Right cardiac atrium (tissue), 5 donors: ENCODE results near the gene MAU2. TPM values are rescaled to one million over a fixed set of nuclear protein-coding genes. Genes with fewer than 3 reads are reported as not detected.

Source experiments
- ATAC-seq, 2 donors: fragments of 200-7000 bp; cut with Tn5 transposase; one replicate each; pipeline versions ENCODE4 v1.8.0 to v1.9.1; 2020; ENCODE audit warnings: moderate library complexity in 2 of 2, mild to moderate bottlenecking in 1 of 2
- DNase-seq, 3 donors: peaks; one replicate each; pipeline ENCODE4 v3.0.0-alpha.2; 2020
- H3K27ac ChIP-seq: one replicate; pipeline ENCODE4 v1.5.1; 2013; ENCODE audit warnings: mild to moderate bottlenecking, low read length, control low read depth, moderate library complexity
- H3K27me3 ChIP-seq: one replicate; pipeline ENCODE4 v1.6.1; 2013; ENCODE audit not compliant: control insufficient read depth, insufficient read depth
- H3K4me1 ChIP-seq: one replicate; pipeline ENCODE4 v1.6.1; 2013; ENCODE audit warnings: low read length; ENCODE audit not compliant: control insufficient read depth, insufficient read depth
- H3K4me3 ChIP-seq: one replicate; pipeline ENCODE4 v1.5.1; 2013; ENCODE audit warnings: low read length, control low read depth
- H3K9me3 ChIP-seq: one replicate; pipeline ENCODE4 v1.6.1; 2013; ENCODE audit warnings: low read length; ENCODE audit not compliant: control insufficient read depth
- WGBS: extraction: QIAGEN DNeasy Blood & Tissue Kit; methylation state at CpG from one replicate; pipeline ENCODE4 v1.1.7; 2013; 5-methylcytosine and 5-hydroxymethylcytosine counted together
- intact Hi-C, 4 donors: fragments of 100-400 bp; cut with DNase I; formaldehyde crosslinking; loops; one replicate each; pipeline versions ENCODE4 v1.11.0 to v1.14.0; 2022 to 2023
- polyA plus RNA-seq: library from polyadenylated mRNA; stranded (reverse); fragments of 200-250 nt; gene quantifications from one replicate; pipeline ENCODE4 v1.2.3, GENCODE V29; 2013
- total RNA-seq, 4 donors: library from RNA; stranded (reverse); fragmentation: NEBNext Ultra II Directional; extraction: Animal tissue kit (Norgen Biotek cat#: 25700); gene quantifications; one replicate each; pipeline ENCODE4 v1.2.1, GENCODE V29; 2021
- donor health status: healthy with polysubstance abuse.
- donor health status: DM: no; HTN: yes; CAD: no.
- donor health status: DM: no; HTN: no; CAD: no.
- donor health status: DM: no; HTN: yes; CAD: no; lungs with severe emphysema.
- donor health status: DM: yes; HTN: yes; CAD: no.

MAU2 gene
- total and polyA plus RNA-seq, 5 donors: 20.5 to 36.2 (median 30.3) TPM

DNA sequence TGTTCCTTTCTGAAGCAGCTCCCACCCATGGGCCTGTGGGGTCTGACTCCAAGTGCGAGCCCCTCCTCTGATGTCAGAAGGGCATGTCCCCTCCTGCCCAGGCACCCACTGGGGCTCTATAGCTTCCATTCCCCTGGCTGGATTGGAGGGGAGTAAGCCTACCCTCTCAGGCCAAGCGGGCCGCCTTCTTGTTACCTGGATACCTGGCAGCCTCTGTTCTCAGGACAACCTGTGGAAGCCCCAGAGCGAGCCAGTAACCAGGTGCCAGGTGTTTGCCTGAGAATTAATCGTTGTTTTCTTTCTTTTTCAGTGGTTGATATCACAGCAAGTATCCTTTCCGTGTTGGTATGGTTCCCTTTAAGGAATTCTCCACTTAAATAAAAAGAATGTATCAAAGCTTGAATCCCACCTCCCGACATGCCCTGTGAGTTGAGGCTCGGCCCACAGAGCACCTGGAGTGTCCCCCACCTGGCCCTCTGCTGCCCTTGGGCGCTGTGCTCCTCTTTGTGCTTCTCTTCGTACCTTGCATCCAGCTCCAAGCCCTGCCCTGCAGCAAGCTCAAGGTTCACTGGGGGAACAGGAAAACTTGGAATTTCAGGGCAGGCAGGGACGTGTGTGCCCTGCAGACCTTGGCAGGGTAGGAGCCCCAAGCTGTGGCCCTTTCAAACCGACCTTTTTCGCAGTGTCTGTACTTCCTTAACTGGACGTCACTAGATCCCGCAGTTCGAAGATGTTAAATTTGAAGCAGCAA, 15.0 kb downstream of the MAU2 start:
- H3K9me3 ChIP-seq: no peaks in the 10 kb centered on the region
- no peak overlapping the region for H3K4me3 ChIP-seq
- intact Hi-C loops: no loop called here
- H3K27me3 ChIP-seq: no peaks in the 10 kb centered on the region
- no peak overlapping the region for H3K27ac ChIP-seq
- no peak for DNase-seq
- 85% methylated on average over 16 of the region's 16 CpGs for WGBS
- no peaks in the 10 kb centered on the region for H3K4me1 ChIP-seq
- no peak for ATAC-seq

DNA sequence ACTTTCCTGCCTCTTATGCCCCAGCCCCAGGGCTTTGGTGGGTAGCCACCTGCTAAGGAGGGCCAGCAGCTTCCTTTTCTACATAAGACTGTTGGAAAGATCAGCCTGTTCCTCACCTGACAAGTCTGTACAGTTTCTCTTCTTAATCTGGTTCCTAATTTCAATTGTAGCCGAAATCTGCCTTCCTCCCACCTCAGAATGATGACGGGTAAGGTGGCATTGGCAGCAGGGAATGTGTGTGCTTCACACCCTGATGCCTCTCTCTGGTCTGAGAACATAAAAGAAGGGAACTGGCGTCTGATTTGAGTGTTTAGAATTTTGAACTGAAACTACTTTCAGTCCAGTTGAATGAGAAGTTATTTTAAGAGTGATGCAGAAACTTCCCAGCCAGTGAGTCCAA, 16.0 kb downstream of the MAU2 start:
- H3K9me3 ChIP-seq: no peaks in the 10 kb centered on the region
- H3K4me3 ChIP-seq: no peak overlapping the region
- intact Hi-C loops: no loop called here
- H3K4me1 ChIP-seq: no peaks in the 10 kb centered on the region
- no peak overlapping the region for H3K27ac ChIP-seq
- no peaks in the 10 kb centered on the region for H3K27me3 ChIP-seq
- 54% methylated on average over 3 of the region's 3 CpGs for WGBS
- DNase-seq (no peak), ATAC-seq (no peak)

GRCh38 chr19:19337120-19337519, 16.5 kb downstream of the MAU2 start:
- Histone ChIP-seq H3K27me3 (no peaks in the 10 kb centered on the region), H3K27ac (no peak overlapping the region), H3K9me3 (no peaks in the 10 kb centered on the region), H3K4me3 (no peak overlapping the region), H3K4me1 (no peaks in the 10 kb centered on the region)
- ATAC-seq (no peak), DNase-seq (peak in 1 of 3 donors; percentile 55)
- intact Hi-C loops: no loop called here
- WGBS: 89% methylated on average over 17 of the region's 17 CpGs

DNA sequence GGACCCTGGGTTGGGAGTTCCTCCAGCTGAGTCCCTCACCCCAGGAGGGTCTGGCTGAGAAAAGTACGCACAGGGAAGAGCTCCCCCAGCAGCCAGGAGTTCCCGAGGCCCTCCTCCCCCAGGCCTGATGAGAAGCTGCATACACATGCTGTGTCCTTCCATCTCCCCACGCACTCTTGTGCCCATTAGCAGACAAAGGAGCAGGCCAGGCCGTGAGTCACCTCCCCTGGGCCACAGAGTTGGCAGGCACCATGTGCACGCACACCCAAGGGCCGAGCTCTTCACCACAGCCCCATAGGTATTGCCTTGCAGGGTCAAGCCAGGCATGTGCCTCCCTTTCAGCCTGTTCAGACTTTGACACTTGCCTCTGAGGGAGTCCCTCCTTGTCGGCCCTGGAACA, 17.5 kb downstream of the MAU2 start:
- no peaks in the 10 kb centered on the region for H3K9me3 ChIP-seq
- no peaks in the 10 kb centered on the region for H3K4me1 ChIP-seq
- intact Hi-C loops: no loop called here
- H3K27me3 ChIP-seq: no peaks in the 10 kb centered on the region
- 81% methylated on average over 7 of the region's 7 CpGs for WGBS
- no peak overlapping the region for H3K4me3 ChIP-seq
- ATAC-seq: no peak
- no peak for DNase-seq
- H3K27ac ChIP-seq: no peak overlapping the region

DNA sequence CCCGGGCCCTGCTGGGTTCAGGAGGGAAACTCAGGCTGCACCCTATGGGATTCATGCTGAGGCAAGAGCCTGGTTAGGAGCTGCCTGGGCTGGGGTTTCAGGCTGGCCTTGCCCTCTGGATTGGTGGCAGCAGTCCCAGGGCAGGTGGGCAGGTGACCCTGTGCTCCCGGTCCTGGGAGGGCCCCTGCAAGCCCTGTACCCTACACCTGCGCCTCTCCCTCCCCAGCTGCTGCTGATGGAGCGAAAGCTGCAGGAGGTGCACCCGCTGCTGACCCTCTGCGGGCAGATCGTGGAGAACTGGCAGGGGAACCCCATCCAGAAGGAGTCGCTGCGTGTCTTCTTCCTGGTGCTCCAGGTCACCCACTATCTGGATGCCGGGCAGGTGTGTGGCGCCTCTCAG, 20.4 kb downstream of the MAU2 start:
- intact Hi-C loops: loop anchor here in 1 of 4 donors (10.0 kb wide), 1 partner anchor 196 kb away; no protein-coding TSS in a partner anchor
- no peaks in the 10 kb centered on the region for H3K9me3 ChIP-seq
- no peak overlapping the region for H3K27ac ChIP-seq
- H3K27me3 ChIP-seq: no peaks in the 10 kb centered on the region
- no peak for DNase-seq
- H3K4me1 ChIP-seq: no peaks in the 10 kb centered on the region
- 96% methylated on average over 11 of the region's 11 CpGs for WGBS
- no peak overlapping the region for H3K4me3 ChIP-seq
- ATAC-seq: no peak

- Histone ChIP-seq H3K27ac (no peak overlapping the region), H3K4me1 (no peaks in the 10 kb centered on the region), H3K27me3 (no peaks in the 10 kb centered on the region), H3K9me3 (no peaks in the 10 kb centered on the region), H3K4me3 (no peak overlapping the region)
- ATAC-seq: peak; percentile 66 to 71
- intact Hi-C loops: loop anchor here in 1 of 4 donors (10.0 kb wide), 1 partner anchor 198 kb away; no protein-coding TSS in a partner anchor
- DNase-seq: peak; percentile 56 to 85 (median 83)
- WGBS: 62% methylated on average over 28 of the region's 28 CpGs
Observed at GRCh38 chr19:19342086-19343015, 21.7 kb downstream of the MAU2 start.

- Histone ChIP-seq H3K4me1 (no peaks in the 10 kb centered on the region), H3K4me3 (no peak overlapping the region), H3K27ac (no peak overlapping the region), H3K27me3 (no peaks in the 10 kb centered on the region), H3K9me3 (no peaks in the 10 kb centered on the region)
- ATAC-seq (no peak), DNase-seq (no peak)
- intact Hi-C loops: loop anchor here in 1 of 4 donors (10.0 kb wide), 1 partner anchor 198 kb away; no protein-coding TSS in a partner anchor
- WGBS: 62% methylated on average over 7 of the region's 7 CpGs
Observed at GRCh38 chr19:19343016-19343362, 22.4 kb downstream of the MAU2 start.

GRCh38 chr19:19343762-19344161, 23.1 kb downstream of the MAU2 start:
- H3K27me3 ChIP-seq: no peaks in the 10 kb centered on the region
- DNase-seq (no peak), ATAC-seq (no peak)
- no peak overlapping the region for H3K4me3 ChIP-seq
- H3K4me1 ChIP-seq: no peaks in the 10 kb centered on the region
- 86% methylated on average over 14 of the region's 14 CpGs for WGBS
- intact Hi-C loops: loop anchor here in 1 of 4 donors (10.0 kb wide), 1 partner anchor 199 kb away; no protein-coding TSS in a partner anchor
- no peaks in the 10 kb centered on the region for H3K9me3 ChIP-seq
- no peak overlapping the region for H3K27ac ChIP-seq

GRCh38 chr19:19345232-19345631, 24.6 kb downstream of the MAU2 start:
- no peaks in the 10 kb centered on the region for H3K9me3 ChIP-seq
- ATAC-seq: no peak
- H3K4me1 ChIP-seq: no peaks in the 10 kb centered on the region
- WGBS: 87% methylated on average over 21 of the region's 21 CpGs
- no peak overlapping the region for H3K27ac ChIP-seq
- H3K27me3 ChIP-seq: no peaks in the 10 kb centered on the region
- intact Hi-C loops: loop anchor here in 1 of 4 donors (10.0 kb wide), 1 partner anchor 200 kb away; no protein-coding TSS in a partner anchor
- DNase-seq: no peak
- no peak overlapping the region for H3K4me3 ChIP-seq

DNA sequence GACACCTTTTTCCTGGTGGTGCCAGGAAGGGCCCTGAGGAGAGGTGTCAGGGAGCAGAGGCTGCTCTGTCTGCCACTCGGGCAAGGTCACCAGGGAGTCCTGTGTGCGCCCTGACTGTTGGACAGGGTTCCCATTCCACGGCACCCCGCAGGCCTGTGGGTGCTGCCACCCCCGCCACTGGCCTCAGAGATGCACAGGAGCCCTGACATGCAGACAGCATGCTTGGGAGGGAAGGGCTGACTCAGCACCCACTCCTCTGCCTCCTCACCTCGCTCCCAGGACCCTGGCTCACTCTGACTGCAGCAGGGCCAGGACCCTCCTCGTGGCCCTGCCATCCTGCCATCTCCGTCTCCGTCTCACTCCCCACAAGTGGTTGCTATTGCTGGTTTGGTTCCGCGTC, 25.3 kb downstream of the MAU2 start:
- intact Hi-C loops: loop anchor here in 1 of 4 donors (10.0 kb wide), 1 partner anchor 201 kb away; no protein-coding TSS in a partner anchor
- ATAC-seq (no peak), DNase-seq (no peak)
- WGBS: 94% methylated on average over 11 of the region's 11 CpGs
- H3K4me3 ChIP-seq: no peak overlapping the region
- no peaks in the 10 kb centered on the region for H3K4me1 ChIP-seq
- H3K27me3 ChIP-seq: no peaks in the 10 kb centered on the region
- no peaks in the 10 kb centered on the region for H3K9me3 ChIP-seq
- H3K27ac ChIP-seq: no peak overlapping the region
